Muscle of leg (tissue), 11 donors: Measurements from ENCODE around the gene MRPS33. TPM values are rescaled to one million over a fixed set of nuclear protein-coding genes. Genes with fewer than 3 reads are reported as not detected.
"Not testable (repeated sequence)": the region's sequence is repeated elsewhere in the genome, so short reads cannot be mapped to it uniquely, and the experiment has no call there.

Experiments used
- DNase-seq: peaks from one replicate; pipeline ENCODE4 v3.0.0; 2013
- H3K27ac ChIP-seq: one replicate; pipeline ENCODE4 v1.5.1; 2013; ENCODE audit warnings: mild to moderate bottlenecking, low read length, control low read depth
- H3K27me3 ChIP-seq: one replicate; pipeline ENCODE4 v1.6.1; 2013; ENCODE audit warnings: low read length; ENCODE audit not compliant: control insufficient read depth, insufficient read depth
- H3K36me3 ChIP-seq: one replicate; pipeline ENCODE4 v1.6.1; 2013; ENCODE audit warnings: low read length; ENCODE audit not compliant: control insufficient read depth, insufficient read depth
- H3K4me1 ChIP-seq: one replicate; pipeline ENCODE4 v1.6.1; 2013; ENCODE audit warnings: low read length; ENCODE audit not compliant: control insufficient read depth, insufficient read depth
- H3K4me3 ChIP-seq: one replicate; pipeline ENCODE4 v1.5.1; 2013; ENCODE audit warnings: low read length, control low read depth
- H3K9me3 ChIP-seq: replicated peaks from 2 replicates; pipeline ENCODE4 v1.6.1; 2013; ENCODE audit warnings: low read depth, low read length; ENCODE audit not compliant: control insufficient read depth
- WGBS: methylation state at CpG from one replicate; pipeline ENCODE4 v1.1.5; 2013; ENCODE audit warnings: missing lambda C conversion rate; ENCODE audit not compliant: insufficient coverage; 5-methylcytosine and 5-hydroxymethylcytosine counted together
- polyA plus RNA-seq, 8 donors: library from polyadenylated mRNA; unstranded; fragments of 120-200 nt; gene quantifications; one replicate each; pipeline versions ENCODE4 v1.2.1 to v1.2.3, GENCODE V29; 2013; ENCODE audit warnings: inconsistent platforms in 1 of 8, low replicate concordance in 1 of 8; ENCODE audit not compliant: insufficient read length in 8 of 8, insufficient read depth in 1 of 8
- total RNA-seq: library from RNA; stranded (reverse); fragments of 120-200 nt; gene quantifications from one replicate; pipeline ENCODE4 v1.2.4, GENCODE V29; 2013

MRPS33 gene
- total and polyA plus RNA-seq, 9 donors: 73.5 to 84.4 (median 79.5) TPM

DNA sequence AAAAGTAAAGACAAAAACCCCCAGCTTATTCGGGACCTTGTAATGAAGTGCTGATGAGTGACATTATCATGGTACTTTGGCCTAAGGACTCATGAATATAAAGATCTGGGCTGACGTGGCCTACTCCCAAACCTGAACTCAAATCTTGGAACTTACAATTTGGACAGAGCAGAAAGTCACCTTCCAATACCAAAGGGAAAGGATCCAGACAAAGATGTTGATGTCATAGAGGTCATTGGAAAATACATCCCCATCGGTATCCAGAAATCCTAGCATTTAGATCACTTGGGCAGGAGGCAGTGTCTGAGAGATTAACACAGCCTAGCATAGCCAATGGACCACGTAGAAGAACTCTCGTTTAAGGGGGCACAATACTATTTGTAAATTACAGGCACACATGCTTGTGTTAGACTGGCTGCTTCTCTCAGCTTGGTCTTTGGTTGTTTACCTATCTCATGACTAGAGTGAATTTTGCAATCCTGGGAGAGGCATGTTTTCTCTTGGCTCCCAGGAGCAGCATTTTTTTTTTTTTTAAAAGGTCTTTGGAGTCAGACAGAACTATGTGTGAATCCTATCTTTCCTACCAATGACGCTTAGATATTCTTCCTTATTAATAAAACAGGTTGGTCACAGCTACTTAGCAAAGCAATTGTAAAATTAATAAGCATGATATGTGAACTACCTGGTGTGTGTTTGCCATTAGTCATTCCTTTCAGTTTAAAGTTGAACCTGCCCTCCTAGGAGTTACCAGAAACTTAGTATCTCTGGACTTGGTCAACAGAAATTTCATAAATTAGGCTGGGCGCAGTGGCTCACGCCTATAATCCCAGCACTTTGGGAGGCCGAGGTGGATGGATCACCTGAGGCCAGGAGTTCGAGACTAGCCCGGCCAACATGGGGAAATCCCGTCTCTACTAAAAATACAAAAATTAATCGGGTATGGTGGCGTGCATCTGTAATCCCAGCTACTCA lies 27.8 kb upstream of the MRPS33 start:
- Histone ChIP-seq H3K4me3 (no peak overlapping the region), H3K9me3 (no peaks in the 10 kb centered on the region), H3K4me1 (no peaks in the 10 kb centered on the region), H3K27me3 (no peaks in the 10 kb centered on the region), H3K36me3 (no peaks in the 10 kb centered on the region), H3K27ac (no peak overlapping the region)
- WGBS: 83% methylated on average over 9 of the region's 14 CpGs
- no peak for DNase-seq

DNA sequence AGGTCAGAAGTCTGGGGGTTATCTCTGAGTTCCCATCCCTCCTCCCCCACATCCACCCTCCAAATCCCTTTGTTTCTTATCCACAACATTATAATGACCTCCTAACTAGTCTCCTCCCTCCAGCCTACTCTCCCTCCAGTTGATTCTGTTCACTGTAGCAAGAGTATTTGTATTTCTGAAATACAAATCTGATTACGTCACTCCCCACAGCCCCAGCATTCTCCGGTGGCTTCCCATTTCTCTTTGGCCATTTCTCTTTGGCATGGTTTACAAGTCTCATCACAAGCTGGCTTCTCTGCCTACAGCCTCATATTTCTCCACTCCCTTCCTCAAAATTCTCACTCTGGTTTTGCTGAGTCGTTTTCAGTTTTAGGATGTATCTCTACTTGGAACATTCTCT lies 24.6 kb upstream of the MRPS33 start:
- no peak for DNase-seq
- no peak overlapping the region for H3K4me3 ChIP-seq
- no peaks in the 10 kb centered on the region for H3K4me1 ChIP-seq
- H3K27ac ChIP-seq: no peak overlapping the region
- H3K9me3 ChIP-seq: no peaks in the 10 kb centered on the region
- no peaks in the 10 kb centered on the region for H3K27me3 ChIP-seq
- 76% methylated on average over 2 of the region's 3 CpGs for WGBS
- no peaks in the 10 kb centered on the region for H3K36me3 ChIP-seq

DNA sequence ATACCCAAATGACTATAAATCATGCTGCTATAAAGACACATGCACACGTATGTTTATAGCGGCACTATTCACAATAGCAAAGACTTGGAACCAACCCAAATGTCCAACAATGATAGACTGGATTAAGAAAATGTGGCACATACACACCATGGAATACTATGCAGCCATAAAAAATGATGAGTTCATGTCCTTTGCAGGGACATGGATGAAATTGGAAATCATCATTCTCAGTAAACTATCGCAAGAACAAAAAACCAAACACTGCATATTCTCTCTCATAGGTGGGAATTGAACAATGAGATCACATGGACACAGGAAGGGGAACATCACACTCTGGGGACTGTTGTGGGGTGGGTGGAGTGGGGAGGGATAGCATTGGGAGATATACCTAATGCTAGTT lies 23.3 kb upstream of the MRPS33 start:
- WGBS: no CpG with 5 or more reads among the region's 3 CpGs

DNA sequence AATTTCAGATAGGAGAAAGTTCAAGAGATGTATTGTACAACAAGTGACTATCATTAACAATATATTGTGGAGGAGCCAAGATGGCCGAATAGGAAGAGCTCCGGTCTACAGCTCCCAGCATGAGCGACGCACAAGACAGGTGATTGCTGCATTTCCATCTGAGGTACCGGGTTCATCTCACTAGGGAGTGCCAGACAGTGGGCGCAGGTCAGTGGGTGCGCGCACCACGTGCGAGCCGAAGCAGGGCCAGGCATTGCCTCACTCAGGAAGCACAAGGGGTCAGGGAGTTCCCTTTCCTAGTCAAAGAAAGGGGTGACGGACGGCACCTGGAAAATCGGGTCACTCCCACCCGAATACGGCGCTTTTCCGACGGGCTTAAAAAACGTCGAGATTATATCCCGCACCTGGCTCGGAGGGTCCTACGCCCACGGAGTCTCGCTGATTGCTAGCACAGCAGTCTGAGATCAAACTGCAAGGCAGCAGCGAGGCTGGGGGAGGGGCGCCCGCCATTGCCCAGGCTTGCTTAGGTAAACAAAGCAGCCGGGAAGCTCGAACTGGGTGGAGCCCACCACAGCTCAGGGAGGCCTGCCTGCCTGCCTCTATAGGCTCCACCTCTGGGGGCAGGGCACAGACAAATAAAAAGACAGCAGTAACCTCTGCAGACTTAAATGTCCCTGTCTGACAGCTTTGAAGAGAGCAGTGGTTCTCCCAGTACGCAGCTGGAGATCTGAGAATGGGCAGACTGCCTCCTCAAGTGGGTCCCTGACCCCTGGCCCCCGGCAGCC lies 18.0 kb upstream of the MRPS33 start:
- H3K9me3 ChIP-seq, H3K4me3 ChIP-seq, DNase-seq, H3K4me1 ChIP-seq, H3K27me3 ChIP-seq, H3K27ac ChIP-seq, H3K36me3 ChIP-seq: not testable (repeated sequence)
- WGBS: 93% methylated on average over 13 of the region's 33 CpGs

More for the DNA sequence above, 23.3 kb upstream of the MRPS33 start:
- H3K27me3 ChIP-seq, H3K36me3 ChIP-seq, H3K4me1 ChIP-seq, H3K27ac ChIP-seq, H3K9me3 ChIP-seq, H3K4me3 ChIP-seq, DNase-seq: not testable (repeated sequence)

DNA sequence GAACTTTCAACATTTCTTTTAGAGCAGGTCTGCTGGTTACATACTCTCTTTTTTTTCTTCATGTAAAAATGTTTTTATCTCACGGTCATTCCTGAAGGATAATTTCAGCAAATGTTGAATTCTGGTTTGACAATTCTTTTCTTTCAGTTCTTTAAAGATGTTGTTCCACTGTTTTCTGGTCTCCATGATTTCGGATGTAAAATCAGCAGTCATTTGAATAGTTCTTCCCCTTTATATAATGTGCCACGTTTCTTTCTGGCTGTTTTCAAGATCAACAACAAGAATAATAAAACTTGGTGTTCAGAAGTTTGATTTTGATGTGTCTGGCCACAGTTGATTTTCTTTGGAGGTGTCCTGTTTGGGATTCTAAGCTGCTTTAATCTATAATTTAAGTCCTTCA lies 14.0 kb upstream of the MRPS33 start:
- H3K4me3 ChIP-seq: no peak overlapping the region
- no peaks in the 10 kb centered on the region for H3K27me3 ChIP-seq
- WGBS: no CpG with 5 or more reads among the region's 3 CpGs
- H3K27ac ChIP-seq: no peak overlapping the region
- no peaks in the 10 kb centered on the region for H3K4me1 ChIP-seq
- DNase-seq: no peak
- H3K9me3 ChIP-seq: peaks cover 8% of the 10 kb centered on the region
- H3K36me3 ChIP-seq: no peaks in the 10 kb centered on the region

DNA sequence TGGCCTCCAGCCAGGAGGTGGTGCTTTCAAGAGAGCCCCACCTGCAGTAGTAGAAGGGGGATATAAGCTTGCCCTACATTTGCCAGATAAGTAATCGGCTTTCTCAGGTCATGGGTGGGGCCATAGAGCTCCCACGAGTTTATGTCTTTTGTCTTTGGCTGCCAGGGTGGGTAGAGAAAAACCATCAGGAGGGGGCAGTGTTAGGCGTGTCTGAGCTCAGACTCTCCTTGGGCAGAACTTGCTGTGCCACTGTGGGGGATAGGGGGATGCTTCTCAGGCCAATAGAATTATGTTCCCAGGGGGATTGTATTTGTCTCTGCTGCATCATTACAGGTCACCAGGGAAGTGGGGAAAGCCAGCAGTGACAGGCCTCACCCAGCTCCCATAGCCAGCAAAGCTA lies 12.3 kb upstream of the MRPS33 start:
- Histone ChIP-seq H3K27ac (no peak overlapping the region), H3K9me3 (peaks cover 8% of the 10 kb centered on the region), H3K36me3 (no peaks in the 10 kb centered on the region), H3K4me1 (no peaks in the 10 kb centered on the region), H3K4me3 (no peak overlapping the region), H3K27me3 (no peaks in the 10 kb centered on the region)
- 53% methylated on average over 3 of the region's 3 CpGs for WGBS
- DNase-seq: no peak

DNA sequence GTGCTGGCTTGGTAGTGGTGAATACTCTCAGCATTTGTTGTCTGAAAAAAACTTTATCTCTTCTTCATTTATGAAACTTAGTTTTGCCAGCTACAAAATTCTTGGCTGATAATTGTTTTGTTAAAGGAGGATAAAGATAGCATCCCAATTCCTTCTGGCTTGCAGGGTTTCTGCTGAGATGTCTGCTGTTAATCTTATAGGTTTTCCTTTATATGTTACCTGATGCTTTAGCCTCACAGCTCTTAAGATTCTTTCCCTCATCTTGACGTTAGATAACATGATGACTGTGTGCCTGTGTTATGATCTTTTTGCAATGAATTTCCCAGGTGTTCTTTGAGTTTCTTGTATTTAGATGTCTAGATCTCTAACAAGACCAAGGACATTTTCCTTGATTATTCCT lies 9.9 kb upstream of the MRPS33 start:
- no CpG with 5 or more reads among the region's 1 CpG for WGBS
- H3K9me3 ChIP-seq: peaks cover 8% of the 10 kb centered on the region
- no peak overlapping the region for H3K4me3 ChIP-seq
- no peak overlapping the region for H3K27ac ChIP-seq
- no peaks in the 10 kb centered on the region for H3K27me3 ChIP-seq
- no peak for DNase-seq
- H3K36me3 ChIP-seq: no peaks in the 10 kb centered on the region
- H3K4me1 ChIP-seq: no peaks in the 10 kb centered on the region

DNA sequence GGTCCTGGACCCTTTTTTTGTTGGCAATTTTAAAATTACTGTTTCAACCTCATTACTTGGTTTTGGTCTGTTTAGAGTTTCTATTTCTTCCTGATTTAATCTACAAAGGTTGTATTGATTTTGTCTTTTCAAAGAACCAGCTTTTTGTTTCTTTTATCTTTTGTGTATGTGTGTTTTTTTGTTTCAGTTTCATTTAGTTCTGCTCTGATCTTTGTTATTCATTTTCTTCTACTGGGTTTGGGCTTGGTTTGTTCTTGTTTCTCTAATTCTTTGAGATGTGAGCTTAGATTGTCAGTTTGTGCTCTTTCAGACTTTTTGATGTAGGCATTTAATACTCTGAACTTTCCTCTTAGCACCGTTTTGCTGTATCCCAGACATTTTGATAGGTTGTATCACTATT lies 8.5 kb upstream of the MRPS33 start:
- Histone ChIP-seq H3K4me3 (no peak overlapping the region), H3K4me1 (no peaks in the 10 kb centered on the region), H3K27ac (no peak overlapping the region), H3K27me3 (no peaks in the 10 kb centered on the region), H3K9me3 (peaks cover 5% of the 10 kb centered on the region), H3K36me3 (no peaks in the 10 kb centered on the region)
- no CpG with 5 or more reads among the region's 1 CpG for WGBS
- no peak for DNase-seq

DNA sequence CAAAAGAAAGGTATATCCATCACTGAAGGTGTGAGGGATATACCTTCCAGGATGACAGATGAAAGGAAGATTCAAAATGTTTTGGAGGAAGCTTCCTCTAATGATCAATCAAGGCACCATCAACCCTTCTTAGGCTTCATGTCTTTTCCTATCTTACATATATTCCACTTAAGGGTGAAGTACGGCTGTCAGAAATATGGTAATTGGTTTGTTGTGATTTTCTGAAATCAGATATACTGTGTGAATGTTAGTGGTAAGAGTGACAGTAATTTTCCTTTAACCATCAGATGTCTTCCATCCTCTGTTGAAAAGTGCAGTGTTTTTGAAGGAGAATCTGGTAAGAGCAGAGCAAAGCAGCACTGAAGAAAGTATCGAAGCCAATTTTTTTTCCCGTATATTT lies 2.8 kb upstream of the MRPS33 start:
- Histone ChIP-seq H3K9me3 (no peaks in the 10 kb centered on the region), H3K4me3 (no peak overlapping the region), H3K36me3 (no peaks in the 10 kb centered on the region), H3K4me1 (peaks cover 3% of the 10 kb centered on the region), H3K27me3 (no peaks in the 10 kb centered on the region), H3K27ac (no peak overlapping the region)
- no peak for DNase-seq
- no CpG with 5 or more reads among the region's 3 CpGs for WGBS

DNA sequence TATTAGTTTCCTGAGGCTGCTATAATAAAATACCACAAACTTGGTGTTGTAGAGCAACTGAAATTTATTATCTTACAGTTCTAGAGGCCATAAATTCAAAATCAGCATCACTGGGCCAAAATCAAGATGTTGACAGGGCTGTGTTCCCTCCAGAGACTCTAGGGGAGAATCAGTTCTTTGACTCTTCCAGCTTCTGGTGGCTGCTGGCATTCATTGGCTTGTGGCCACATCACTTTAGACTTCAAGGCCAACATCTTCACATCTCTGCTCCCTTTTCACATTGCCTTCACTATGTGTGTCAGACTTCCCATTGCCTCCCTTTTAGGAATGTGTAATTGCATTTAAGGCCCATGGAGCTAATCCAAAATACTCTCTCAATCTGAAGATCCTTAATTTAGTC lies 1.6 kb upstream of the MRPS33 start:
- no peak for DNase-seq
- Histone ChIP-seq H3K4me3 (no peak overlapping the region), H3K27me3 (no peaks in the 10 kb centered on the region), H3K27ac (no peak overlapping the region), H3K9me3 (no peaks in the 10 kb centered on the region), H3K36me3 (no peaks in the 10 kb centered on the region), H3K4me1 (peaks cover 3% of the 10 kb centered on the region)
